Neural crest cell (in vitro differentiated cells): ENCODE results near the gene KLK7. TPM values are rescaled to one million over a fixed set of nuclear protein-coding genes. Genes with fewer than 3 reads are reported as not detected.

Experiments
- DNase-seq: peaks from one replicate; pipeline ENCODE4 v3.0.0; 2021; ENCODE audit warnings: low read depth, mixed read lengths, low spot score
- H3K27ac Mint-ChIP-seq: one replicate; pipeline ENCODE4 v1.8.0; 2021; ENCODE audit warnings: mild to moderate bottlenecking, mixed read lengths; ENCODE audit not compliant: unreplicated experiment
- H3K27me3 Mint-ChIP-seq: 2 replicates; pipeline ENCODE4 v1.8.0; 2021; ENCODE audit warnings: low read depth, mild to moderate bottlenecking, mixed read lengths
- H3K36me3 Mint-ChIP-seq: 2 replicates; pipeline ENCODE4 v1.8.0; 2021; ENCODE audit warnings: low read depth, mild to moderate bottlenecking, mixed read lengths
- H3K4me1 Mint-ChIP-seq: 2 replicates; pipeline ENCODE4 v1.8.0; 2021; ENCODE audit warnings: mixed read lengths
- H3K4me3 Mint-ChIP-seq: one replicate; pipeline ENCODE4 v1.8.0; 2021; ENCODE audit warnings: mild to moderate bottlenecking, mixed read lengths
- H3K9me3 Mint-ChIP-seq: 2 replicates; pipeline ENCODE4 v1.8.0; 2021; ENCODE audit warnings: mixed read lengths
- long read RNA-seq: library from polyadenylated mRNA; unstranded; transcript quantifications from one replicate; pipeline ENCODE4 v2.0.0, GENCODE V29; 2020
- total RNA-seq: library from RNA; stranded (reverse); gene quantifications from 2 replicates; pipeline ENCODE4 v1.2.1, GENCODE V29; 2021
- TF ChIP-seq, protein P1 (sequence below): fragments of 200-600 bp; sonication (generic); conservative IDR thresholded peaks from 2 replicates; pipeline ENCODE4 v1.5.0; 2021; ENCODE audit warnings: antibody characterized with exemption, mild to moderate bottlenecking

KLK7 gene
- not detected in 2 replicates for total RNA-seq
- long read RNA-seq = 0 reads

- Mint-ChIP-seq H3K27me3 (peaks cover 58% of the 10 kb centered on the region), H3K9me3 (peaks cover 3% of the 10 kb centered on the region), H3K4me1 (peaks cover 8% of the 10 kb centered on the region), H3K4me3 (no peak within 1 kb of the TSS), H3K36me3 (no peaks in the 10 kb centered on the region), H3K27ac (no peak within 1 kb of the TSS)
- TF ChIP-seq, protein P1, sequence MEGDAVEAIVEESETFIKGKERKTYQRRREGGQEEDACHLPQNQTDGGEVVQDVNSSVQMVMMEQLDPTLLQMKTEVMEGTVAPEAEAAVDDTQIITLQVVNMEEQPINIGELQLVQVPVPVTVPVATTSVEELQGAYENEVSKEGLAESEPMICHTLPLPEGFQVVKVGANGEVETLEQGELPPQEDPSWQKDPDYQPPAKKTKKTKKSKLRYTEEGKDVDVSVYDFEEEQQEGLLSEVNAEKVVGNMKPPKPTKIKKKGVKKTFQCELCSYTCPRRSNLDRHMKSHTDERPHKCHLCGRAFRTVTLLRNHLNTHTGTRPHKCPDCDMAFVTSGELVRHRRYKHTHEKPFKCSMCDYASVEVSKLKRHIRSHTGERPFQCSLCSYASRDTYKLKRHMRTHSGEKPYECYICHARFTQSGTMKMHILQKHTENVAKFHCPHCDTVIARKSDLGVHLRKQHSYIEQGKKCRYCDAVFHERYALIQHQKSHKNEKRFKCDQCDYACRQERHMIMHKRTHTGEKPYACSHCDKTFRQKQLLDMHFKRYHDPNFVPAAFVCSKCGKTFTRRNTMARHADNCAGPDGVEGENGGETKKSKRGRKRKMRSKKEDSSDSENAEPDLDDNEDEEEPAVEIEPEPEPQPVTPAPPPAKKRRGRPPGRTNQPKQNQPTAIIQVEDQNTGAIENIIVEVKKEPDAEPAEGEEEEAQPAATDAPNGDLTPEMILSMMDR = no peak
- no peak for DNase-seq
Measured at GRCh38 chr19:50983625-50984292, at the start of gene KLK7. KLK7 (minus strand) TSS chr19:50983917; CDS start chr19:50982399, 1,518 bp downstream.

- DNase-seq = no peak
- Mint-ChIP-seq H3K27ac (no peak overlapping the region), H3K27me3 (peaks cover 33% of the 10 kb centered on the region), H3K36me3 (no peaks in the 10 kb centered on the region), H3K9me3 (peaks cover 5% of the 10 kb centered on the region), H3K4me3 (no peak overlapping the region), H3K4me1 (no peaks in the 10 kb centered on the region)
- TF ChIP-seq, protein P1 = no peak
Measured at GRCh38 chr19:51031880-51032225, 48.1 kb upstream of the KLK7 start.

GRCh38 chr19:51031220-51031879 lies 47.6 kb upstream of the KLK7 start:
- Mint-ChIP-seq H3K4me3 (no peak overlapping the region), H3K36me3 (no peaks in the 10 kb centered on the region), H3K9me3 (peaks cover 5% of the 10 kb centered on the region), H3K27ac (no peak overlapping the region), H3K27me3 (peaks cover 33% of the 10 kb centered on the region), H3K4me1 (no peaks in the 10 kb centered on the region)
- TF ChIP-seq, protein P1 = no peak
- DNase-seq = no peak

DNA sequence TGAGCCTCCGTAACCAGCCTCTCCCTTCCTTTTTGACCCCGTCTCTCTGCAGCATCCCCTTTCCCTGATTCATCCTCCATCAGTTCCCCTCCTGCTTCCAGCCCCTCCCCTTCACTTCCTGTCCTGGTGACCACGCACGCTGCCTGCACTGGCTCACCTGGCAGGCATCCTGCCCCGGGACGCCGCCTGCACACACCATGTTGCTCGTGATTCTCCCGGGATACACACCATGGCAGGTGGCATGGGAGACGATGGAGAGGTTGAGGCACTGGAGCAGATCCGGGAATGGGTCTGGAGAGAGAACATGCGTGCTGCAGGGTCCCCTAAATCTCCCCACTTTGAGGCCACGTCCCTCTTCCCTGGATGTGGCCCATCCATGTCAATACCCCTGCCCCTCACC lies 46.9 kb upstream of the KLK7 start:
- TF ChIP-seq, protein P1 = no peak
- Mint-ChIP-seq H3K27me3 (peaks cover 30% of the 10 kb centered on the region), H3K4me3 (no peak overlapping the region), H3K36me3 (no peaks in the 10 kb centered on the region), H3K9me3 (peaks cover 5% of the 10 kb centered on the region), H3K27ac (no peak overlapping the region), H3K4me1 (no peaks in the 10 kb centered on the region)
- no peak for DNase-seq

DNA sequence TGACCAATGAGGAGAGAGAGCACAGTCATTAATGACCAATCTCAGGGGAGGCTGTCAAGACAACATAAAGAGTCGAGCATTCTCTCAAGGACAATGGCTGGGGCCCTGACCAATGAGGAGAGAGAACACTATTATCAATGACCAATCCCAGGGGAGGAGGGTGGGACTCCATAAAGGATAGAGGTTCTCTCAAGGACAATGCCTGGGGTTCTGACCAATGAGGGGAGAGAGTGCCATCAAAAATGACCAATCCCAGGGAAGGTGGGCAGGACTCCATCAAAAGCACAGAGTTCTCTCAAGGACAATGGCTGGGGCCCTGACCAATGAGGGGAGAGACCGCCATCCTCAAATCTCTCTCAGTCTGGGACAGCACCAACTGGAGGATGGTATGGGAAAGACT lies 46.0 kb upstream of the KLK7 start:
- no peak for DNase-seq
- Mint-ChIP-seq H3K4me1 (no peaks in the 10 kb centered on the region), H3K27ac (no peak overlapping the region), H3K36me3 (no peaks in the 10 kb centered on the region), H3K9me3 (peaks cover 5% of the 10 kb centered on the region), H3K27me3 (peaks cover 31% of the 10 kb centered on the region), H3K4me3 (no peak overlapping the region)
- TF ChIP-seq, protein P1 = no peak
